Transverse colon (tissue), 4 donors: Measurements from ENCODE around the gene MIF. TPM values are rescaled to one million over a fixed set of nuclear protein-coding genes. Genes with fewer than 3 reads are reported as not detected.
"Not testable (repeated sequence)": the region's sequence is repeated elsewhere in the genome, so short reads cannot be mapped to it uniquely, and the experiment has no call there.

ENCODE experiments used
- DNase-seq: peaks from one replicate; pipeline ENCODE4 v3.0.0-alpha.2; 2019
- H3K27ac ChIP-seq, 4 donors: fragments of 200-600 bp; sonication (generic); 2 replicates each; pipeline ENCODE4 v1.5.1; 2016 to 2018; ENCODE audit warnings: inconsistent platforms in 4 of 4
- H3K27me3 ChIP-seq: fragments of 200-600 bp; sonication (generic); 2 replicates; pipeline ENCODE4 v1.5.1; 2017; ENCODE audit warnings: inconsistent platforms
- H3K36me3 ChIP-seq, 4 donors: fragments of 200-600 bp; sonication (generic); 2 replicates each; pipeline ENCODE4 v1.5.1; 2017 to 2019; ENCODE audit warnings: inconsistent platforms in 4 of 4
- H3K4me1 ChIP-seq, 4 donors: fragments of 200-600 bp; sonication (generic); 2 replicates each; pipeline ENCODE4 v1.5.1; 2017 to 2020; ENCODE audit warnings: inconsistent platforms in 4 of 4
- H3K4me3 ChIP-seq, 4 donors: fragments of 200-600 bp; sonication (generic); 1 replicate in 1 of 4; 2 replicates in 3 of 4; pipeline versions ENCODE4 v1.5.1 to v1.6.1; 2017 to 2019; ENCODE audit warnings: inconsistent platforms in 4 of 4
- H3K9me3 ChIP-seq, 2 donors: fragments of 200-600 bp; sonication (generic); 2 replicates each; pipeline ENCODE4 v1.5.1; 2017 to 2019; ENCODE audit warnings: inconsistent platforms in 2 of 2
- EP300 ChIP-seq: sonication (generic); formaldehyde crosslinking; IDR thresholded peaks from one replicate; pipeline ENCODE4 v1.6.1; 2017; ENCODE audit warnings: antibody characterized with exemption, low read depth
- POLR2A ChIP-seq: fragments of 450-650 bp; IDR thresholded peaks from one replicate; pipeline ENCODE4 v1.6.1; 2016; ENCODE audit warnings: antibody characterized with exemption, mild to moderate bottlenecking, moderate library complexity
- POLR2AphosphoS5 ChIP-seq, 3 donors: sonication (generic); formaldehyde crosslinking; IDR thresholded peaks; one replicate each; pipeline ENCODE4 v1.6.1; 2016; ENCODE audit warnings: antibody characterized with exemption in 3 of 3
- WGBS, 2 donors: methylation state at CpG; one replicate each; pipeline ENCODE4 v1.1.5; 2018; ENCODE audit warnings: low coverage in 1 of 2; 5-methylcytosine and 5-hydroxymethylcytosine counted together
- in situ Hi-C, 4 donors: fragments of 200-750 bp; cut with MboI; loops; one replicate each; pipeline versions ENCODE4 v1.15.0 to v1.15.1; 2017; ENCODE audit warnings: low sequenced_read_pairs in 3 of 4, low pct_ligation_motif_present in 1 of 4, low pct_unique_long_range_greater_than_20kb in 1 of 4
- intact Hi-C: fragments of 100-400 bp; cut with DNase I; formaldehyde crosslinking; loops from one replicate; pipeline ENCODE4 v1.15.1; 2023; ENCODE audit warnings: low total_unique reads
- total RNA-seq, 4 donors: library from RNA; depleted of rRNA; stranded (reverse); fragments of >200 nt; gene quantifications; one replicate each; pipeline ENCODE4 v1.1.0, GENCODE V29; 2016
- TF ChIP-seq, protein P1 (sequence below), 5 experiments: fragments of 200-600 bp in 3 of 5; fragments of 450-650 bp in 2 of 5; sonication (generic) in 3 of 5; IDR thresholded peaks; 1 replicate in 2 of 5; 2 replicates in 3 of 5; pipeline ENCODE4 v1.5.1; 2016 to 2017; ENCODE audit warnings: antibody characterized with exemption in 5 of 5, inconsistent platforms in 3 of 5, mild to moderate bottlenecking in 2 of 5, moderate library complexity in 1 of 5

MIF gene
- total RNA-seq, 4 donors from 2014 or later: 123 to 210 (median 139) TPM

DNA sequence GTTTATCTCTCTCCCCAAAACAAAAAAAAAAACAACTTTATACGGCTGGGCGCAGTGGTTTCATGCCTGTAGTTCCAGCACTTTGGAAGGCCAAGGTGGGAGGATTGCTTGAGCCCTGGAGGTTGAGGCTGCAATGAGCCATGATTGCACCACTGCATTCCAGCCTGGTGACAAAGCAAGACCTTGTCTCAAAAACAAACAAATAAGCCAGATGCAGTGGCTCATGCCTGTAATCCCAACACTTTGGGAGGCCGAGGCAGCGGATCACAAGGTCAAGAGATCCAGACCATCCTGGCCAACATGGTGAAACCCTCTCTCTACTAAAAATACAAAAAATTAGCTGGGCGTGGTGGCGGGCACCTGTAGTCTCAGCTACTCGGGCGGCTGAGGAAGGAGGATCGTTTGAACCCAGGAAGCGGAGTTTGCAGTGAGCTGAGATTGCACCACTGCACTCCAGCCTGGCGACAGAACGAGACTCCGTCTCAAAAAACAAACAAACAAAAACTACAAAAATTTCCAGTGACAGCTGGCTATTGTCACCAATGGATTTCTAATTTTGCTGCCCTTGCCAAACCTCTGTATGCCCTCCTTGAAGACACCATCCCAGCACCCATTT is 27.5 kb downstream of the MIF start:
- not testable (repeated sequence) for H3K9me3 ChIP-seq, H3K4me3 ChIP-seq, DNase-seq, H3K27me3 ChIP-seq, H3K4me1 ChIP-seq, H3K27ac ChIP-seq
- intact Hi-C loops: loop anchor here (5.0 kb wide), 1 partner anchor 51 kb away; the partner anchor contains the start of gene DDT
- in situ Hi-C loops: loop anchor here in 1 of 4 donors (10.0 kb wide), 1 partner anchor 53 kb away; the partner anchor contains the start of gene DDT
- WGBS, 2 donors: 91 to 100% methylated on average over 1 to 13 of the region's 13 CpGs
- peaks cover 0 to 29% (median 3%) of the 10 kb centered on the region in 4 donors for H3K36me3 ChIP-seq
- peak in 1 of 3 donors; percentile 7 for TF ChIP-seq POLR2AphosphoS5 (IDR thresholded peaks at IDR 0.05)

DNA sequence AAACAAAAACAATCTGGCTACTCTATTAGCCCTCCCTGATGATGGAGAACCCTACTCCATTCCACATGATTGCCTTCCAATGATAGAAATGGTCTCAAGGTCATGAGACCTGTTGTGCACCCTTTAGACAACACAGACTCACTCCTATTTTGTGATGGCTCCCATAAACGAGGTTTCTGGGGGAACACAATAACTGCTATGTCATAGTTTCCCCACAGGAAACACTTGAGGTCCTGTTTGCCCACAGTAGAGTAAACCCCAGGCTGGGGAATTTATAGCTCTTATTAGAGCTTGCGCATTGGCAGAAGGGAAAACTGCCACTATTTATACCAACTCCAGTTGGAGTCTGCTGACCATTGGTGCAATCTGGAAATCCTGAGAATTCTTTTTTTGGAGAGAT is 28.7 kb downstream of the MIF start:
- in situ Hi-C loops: loop anchor here in 1 of 4 donors (10.0 kb wide), 1 partner anchor 52 kb away; the partner anchor contains the start of gene DDT
- TF ChIP-seq, protein P1, sequence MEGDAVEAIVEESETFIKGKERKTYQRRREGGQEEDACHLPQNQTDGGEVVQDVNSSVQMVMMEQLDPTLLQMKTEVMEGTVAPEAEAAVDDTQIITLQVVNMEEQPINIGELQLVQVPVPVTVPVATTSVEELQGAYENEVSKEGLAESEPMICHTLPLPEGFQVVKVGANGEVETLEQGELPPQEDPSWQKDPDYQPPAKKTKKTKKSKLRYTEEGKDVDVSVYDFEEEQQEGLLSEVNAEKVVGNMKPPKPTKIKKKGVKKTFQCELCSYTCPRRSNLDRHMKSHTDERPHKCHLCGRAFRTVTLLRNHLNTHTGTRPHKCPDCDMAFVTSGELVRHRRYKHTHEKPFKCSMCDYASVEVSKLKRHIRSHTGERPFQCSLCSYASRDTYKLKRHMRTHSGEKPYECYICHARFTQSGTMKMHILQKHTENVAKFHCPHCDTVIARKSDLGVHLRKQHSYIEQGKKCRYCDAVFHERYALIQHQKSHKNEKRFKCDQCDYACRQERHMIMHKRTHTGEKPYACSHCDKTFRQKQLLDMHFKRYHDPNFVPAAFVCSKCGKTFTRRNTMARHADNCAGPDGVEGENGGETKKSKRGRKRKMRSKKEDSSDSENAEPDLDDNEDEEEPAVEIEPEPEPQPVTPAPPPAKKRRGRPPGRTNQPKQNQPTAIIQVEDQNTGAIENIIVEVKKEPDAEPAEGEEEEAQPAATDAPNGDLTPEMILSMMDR (IDR thresholded peaks at IDR 0.05): no peak
- TF ChIP-seq POLR2AphosphoS5 (IDR thresholded peaks at IDR 0.05) (no peak), POLR2A (no peak), EP300 (no peak)
- no peak for DNase-seq
- WGBS, 2 donors: 67 to 71% methylated on average over 1 to 2 of the region's 2 CpGs
- Histone ChIP-seq H3K9me3 (peaks cover 4% of the 10 kb centered on the region in 2 donors), H3K4me1 (no peaks in the 10 kb centered on the region), H3K36me3 (peaks cover 0 to 29% (median 3%) of the 10 kb centered on the region in 4 donors), H3K4me3 (no peak overlapping the region), H3K27ac (no peak overlapping the region), H3K27me3 (no peaks in the 10 kb centered on the region)
- intact Hi-C loops: loop anchor here (5.0 kb wide), 1 partner anchor 49 kb away; the partner anchor contains the start of gene DDT

DNA sequence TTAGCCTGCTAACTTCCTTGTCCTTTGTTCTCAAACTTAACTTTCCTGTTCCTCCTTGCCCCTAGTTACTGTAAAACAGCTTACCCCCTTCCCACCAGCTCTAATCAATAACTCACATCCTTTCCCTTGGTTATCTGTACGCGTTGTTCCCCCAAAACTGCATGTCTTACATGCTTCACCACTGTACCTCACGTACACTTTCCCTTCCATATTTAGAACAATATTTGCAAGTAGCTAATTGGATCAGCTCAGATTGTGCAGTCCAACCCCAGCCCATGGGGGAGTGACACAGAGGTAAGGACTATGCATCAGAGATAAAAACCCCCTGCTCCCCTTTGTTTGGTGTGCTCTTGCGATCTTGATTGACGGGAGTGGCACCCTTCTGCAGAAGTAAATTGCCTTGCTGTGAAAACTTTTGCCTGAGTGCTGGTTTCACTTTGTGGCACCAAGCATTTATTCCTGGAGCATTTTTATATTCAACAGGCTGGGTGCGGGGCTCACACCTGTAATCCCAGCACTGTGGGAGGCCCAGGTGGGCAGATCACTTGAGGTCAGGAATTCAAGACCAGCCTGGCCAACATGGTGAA is 30.9 kb downstream of the MIF start:
- DNase-seq: no peak
- H3K4me1 ChIP-seq: no peaks in the 10 kb centered on the region
- no peak overlapping the region for H3K4me3 ChIP-seq
- TF ChIP-seq, protein P1 (IDR thresholded peaks at IDR 0.05): no peak
- TF ChIP-seq POLR2A (no peak), EP300 (no peak), POLR2AphosphoS5 (IDR thresholded peaks at IDR 0.05) (no peak)
- no peak overlapping the region for H3K27ac ChIP-seq
- H3K36me3 ChIP-seq: peaks cover 0 to 29% (median 3%) of the 10 kb centered on the region in 4 donors
- WGBS, 2 donors: 98 to 100% methylated on average over 2 to 5 of the region's 6 CpGs
- peaks cover 4% of the 10 kb centered on the region in 2 donors for H3K9me3 ChIP-seq
- intact Hi-C loops: no loop called here
- in situ Hi-C loops: loop anchor here in 1 of 4 donors (10.0 kb wide), 1 partner anchor 50 kb away; the partner anchor contains the start of gene DDT
- H3K27me3 ChIP-seq: no peaks in the 10 kb centered on the region

DNA sequence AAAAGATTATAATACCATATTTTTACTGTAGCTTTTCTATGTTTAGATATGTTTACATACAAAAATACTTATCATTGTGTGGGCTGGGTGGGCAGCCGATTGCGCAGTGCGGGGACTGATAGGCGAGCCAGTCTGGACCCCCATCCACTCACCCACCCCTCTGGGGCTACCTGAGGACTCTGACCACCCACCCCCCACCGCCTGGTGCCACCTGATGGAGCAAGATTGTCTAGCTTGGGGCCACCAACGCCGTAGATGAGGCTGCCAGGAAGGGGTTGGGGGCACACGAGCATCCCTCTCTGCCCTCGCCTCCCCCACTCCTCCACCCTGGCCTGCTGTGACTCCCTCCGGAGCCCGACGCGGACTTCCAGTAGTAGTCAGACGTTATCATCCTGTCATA is 32.4 kb downstream of the MIF start:
- in situ Hi-C loops (loop anchor here in 1 of 4 donors (10.0 kb wide), 1 partner anchor 48 kb away; the partner anchor contains the start of gene DDT), intact Hi-C loops (no loop called here)
- peaks cover 0 to 26% (median 3%) of the 10 kb centered on the region in 4 donors for H3K36me3 ChIP-seq
- TF ChIP-seq, protein P1 (IDR thresholded peaks at IDR 0.05): no peak
- no peak for TF ChIP-seq POLR2A
- TF ChIP-seq EP300: no peak
- no peak for TF ChIP-seq POLR2AphosphoS5 (IDR thresholded peaks at IDR 0.05)
- H3K27me3 ChIP-seq: no peaks in the 10 kb centered on the region
- 80 to 83% methylated on average over 1 to 13 of the region's 14 CpGs for WGBS, 2 donors
- no peak overlapping the region for H3K4me3 ChIP-seq
- no peak overlapping the region for H3K27ac ChIP-seq
- DNase-seq: no peak
- H3K9me3 ChIP-seq: peaks cover 4% of the 10 kb centered on the region in 2 donors
- H3K4me1 ChIP-seq: no peaks in the 10 kb centered on the region
